IMR-90 (cell line): Measurements from ENCODE around the gene PAXIP1. TPM values are rescaled to one million over a fixed set of nuclear protein-coding genes. Genes with fewer than 3 reads are reported as not detected.

Experiments used
- ATAC-seq: fragments of 200-7000 bp; cut with Tn5 transposase; 2 replicates; pipeline ENCODE4 v1.9.1; 2020; ENCODE audit warnings: low read depth, mild to moderate bottlenecking, moderate library complexity
- BruUV-seq: library from RNA; stranded (reverse); fragments of 400-500 nt; replicated peaks from 2 replicates; lab custom pipeline; 2021; lab: Mats Ljungman, UMichigan
- CTCF ChIA-PET: fragments of 300-600 bp; formaldehyde crosslinking; extraction: SDS; loops from one replicate; lab custom pipeline; 2021; ENCODE audit warnings: antibody characterized with exemption; lab: Yijun Ruan, JAX
- POLR2A ChIA-PET: fragments of 300-600 bp; sonication (Branson Sonifier 250); formaldehyde crosslinking; loops from one replicate; lab custom pipeline; 2022; ENCODE audit warnings: antibody characterized with exemption; ENCODE audit not compliant: unreplicated experiment; lab: Charles Lee
- DNase-seq: peaks from one replicate; pipeline ENCODE4 v3.0.0; 2013
- H2AFZ ChIP-seq: replicated peaks from 2 replicates; pipeline ENCODE3; 2013; ENCODE audit warnings: low read length, mild to moderate bottlenecking; ENCODE audit not compliant: poor library complexity
- H2AK5ac ChIP-seq: 2 replicates; pipeline ENCODE4 v1.6.1; 2013; ENCODE audit warnings: low read depth, low read length, inconsistent platforms
- H2AK9ac ChIP-seq: replicated peaks from 2 replicates; pipeline ENCODE3; 2013; ENCODE audit warnings: mild to moderate bottlenecking, low read depth, low read length, moderate library complexity; ENCODE audit not compliant: poor library complexity
- H2BK120ac ChIP-seq: 2 replicates; pipeline ENCODE4 v1.6.1; 2013; ENCODE audit warnings: low read depth, low read length, inconsistent platforms
- H2BK15ac ChIP-seq: 3 replicates; pipeline ENCODE4 v1.6.1; 2013; ENCODE audit warnings: low read depth, low read length, inconsistent platforms
- H2BK20ac ChIP-seq: 2 replicates; pipeline ENCODE4 v1.6.1; 2013; ENCODE audit warnings: low read depth, mild to moderate bottlenecking, inconsistent platforms, low read length, moderate library complexity
- H2BK5ac ChIP-seq: 2 replicates; pipeline ENCODE4 v1.6.1; 2013; ENCODE audit warnings: mild to moderate bottlenecking, low read depth, low read length, inconsistent platforms; ENCODE audit not compliant: poor library complexity, severe bottlenecking
- H3K14ac ChIP-seq: replicated peaks from 2 replicates; pipeline ENCODE4 v1.6.1; 2013; ENCODE audit warnings: low read depth, low read length, inconsistent platforms
- H3K18ac ChIP-seq: 2 replicates; pipeline ENCODE4 v1.6.1; 2013; ENCODE audit warnings: low read depth, low read length, control low read depth
- H3K23ac ChIP-seq: 2 replicates; pipeline ENCODE4 v1.6.1; 2013; ENCODE audit warnings: low read depth, low read length, inconsistent platforms
- H3K27ac ChIP-seq: 2 replicates; pipeline ENCODE4 v1.5.1; 2013; ENCODE audit warnings: mild to moderate bottlenecking, control low read depth, low read length; ENCODE audit not compliant: insufficient read depth
- H3K27me3 ChIP-seq: 2 replicates; pipeline ENCODE4 v1.6.1; 2013; ENCODE audit warnings: low read length; ENCODE audit not compliant: control insufficient read depth, insufficient read depth
- H3K36me3 ChIP-seq: 2 replicates; pipeline ENCODE4 v1.6.1; 2013; ENCODE audit warnings: low read length, mixed read lengths; ENCODE audit not compliant: control insufficient read depth, insufficient read depth
- H3K4ac ChIP-seq: 2 replicates; pipeline ENCODE4 v1.6.1; 2013; ENCODE audit warnings: low read depth, low read length, inconsistent platforms
- H3K4me1 ChIP-seq: 2 replicates; pipeline ENCODE4 v1.6.1; 2013; ENCODE audit warnings: low read length, mixed read lengths; ENCODE audit not compliant: control insufficient read depth, insufficient read depth
- H3K4me2 ChIP-seq: 2 replicates; pipeline ENCODE4 v1.6.1; 2013; ENCODE audit warnings: low read depth, mild to moderate bottlenecking, control low read depth, low read length, moderate library complexity
- H3K4me3 ChIP-seq: 2 replicates; pipeline ENCODE4 v1.5.1; 2013; ENCODE audit warnings: low read depth, mild to moderate bottlenecking, control low read depth, low read length, moderate library complexity; ENCODE audit not compliant: insufficient read depth
- H3K56ac ChIP-seq: 2 replicates; pipeline ENCODE4 v1.6.1; 2013; ENCODE audit warnings: low read length, inconsistent platforms; ENCODE audit not compliant: insufficient read depth; ENCODE audit errors: extremely low read depth
- H3K79me1 ChIP-seq, 2 experiments: 2 replicates each; pipeline ENCODE4 v1.6.1; 2013; ENCODE audit warnings: low read length in 2 of 2, inconsistent platforms in 1 of 2, low read depth in 1 of 2
- H3K9ac ChIP-seq: 2 replicates; pipeline ENCODE4 v1.6.1; 2013; ENCODE audit warnings: low read depth, low read length, control low read depth
- H3K9me1 ChIP-seq: 2 replicates; pipeline ENCODE4 v1.6.1; 2013; ENCODE audit warnings: low read length, inconsistent platforms; ENCODE audit not compliant: insufficient read depth
- H3K9me3 ChIP-seq: 2 replicates; pipeline ENCODE4 v1.6.1; 2013; ENCODE audit warnings: low read length; ENCODE audit not compliant: control insufficient read depth, insufficient read depth
- H4K20me1 ChIP-seq: 2 replicates; pipeline ENCODE4 v1.6.1; 2013; ENCODE audit warnings: low read length, inconsistent platforms; ENCODE audit not compliant: insufficient read depth
- H4K5ac ChIP-seq: 2 replicates; pipeline ENCODE4 v1.6.1; 2013; ENCODE audit warnings: mild to moderate bottlenecking, low read depth, low read length, control low read depth
- H4K8ac ChIP-seq, 2 experiments: 2 replicates each; pipeline ENCODE4 v1.6.1; 2013; ENCODE audit warnings: low read depth in 2 of 2, low read length in 2 of 2, control low read depth in 1 of 2, inconsistent platforms in 1 of 2
- H4K91ac ChIP-seq: 2 replicates; pipeline ENCODE4 v1.6.1; 2013; ENCODE audit warnings: low read depth, low read length, inconsistent platforms; ENCODE audit not compliant: insufficient read depth
- BHLHE40 ChIP-seq: fragments of 150-350 bp; IDR thresholded peaks from 2 replicates; pipeline ENCODE4 v1.6.1; 2016; ENCODE audit warnings: mild to moderate bottlenecking, low read depth, low read length
- CEBPB ChIP-seq: IDR thresholded peaks from 2 replicates; pipeline ENCODE4 v1.6.1; 2012; ENCODE audit warnings: low read depth, low read length, improper control_type of control experiment
- CHD1 ChIP-seq: IDR thresholded peaks from 2 replicates; pipeline ENCODE4 v1.6.1; 2012; ENCODE audit warnings: low read depth, low read length, improper control_type of control experiment
- CTCF ChIP-seq: conservative IDR thresholded peaks from 2 replicates; pipeline ENCODE4 v1.5.1; 2012; ENCODE audit warnings: mild to moderate bottlenecking, low read depth, low read length, improper control_type of control experiment
- ELK1 ChIP-seq: fragments of 150-350 bp; IDR thresholded peaks from 2 replicates; pipeline ENCODE4 v1.6.1; 2016; ENCODE audit warnings: low read depth, mild to moderate bottlenecking, low read length, moderate library complexity, borderline replicate concordance
- FOS ChIP-seq: fragments of 150-350 bp; IDR thresholded peaks from 2 replicates; pipeline ENCODE4 v1.6.1; 2016; ENCODE audit warnings: low read depth, low read length
- MAFK ChIP-seq: IDR thresholded peaks from 2 replicates; pipeline ENCODE4 v1.6.1; 2012; ENCODE audit warnings: low read depth, low read length, improper control_type of control experiment
- MAZ ChIP-seq: IDR thresholded peaks from 2 replicates; pipeline ENCODE4 v1.6.1; 2012; ENCODE audit warnings: low read depth, mild to moderate bottlenecking, low read length, improper control_type of control experiment, moderate library complexity, borderline replicate concordance
- MXI1 ChIP-seq: IDR thresholded peaks from 2 replicates; pipeline ENCODE4 v1.6.1; 2012; ENCODE audit warnings: low read depth, mild to moderate bottlenecking, low read length, moderate library complexity, borderline replicate concordance
- NFE2L2 ChIP-seq: fragments of 150-350 bp; IDR thresholded peaks from 2 replicates; pipeline ENCODE4 v1.6.1; 2016; ENCODE audit warnings: low read depth, mild to moderate bottlenecking, low read length
- POLR2A ChIP-seq: IDR thresholded peaks from 2 replicates; pipeline ENCODE4 v1.6.1; 2012; ENCODE audit warnings: mild to moderate bottlenecking, low read depth, low read length
- RAD21 ChIP-seq: IDR thresholded peaks from 2 replicates; pipeline ENCODE4 v1.6.1; 2012; ENCODE audit warnings: low read length, improper control_type of control experiment
- RCOR1 ChIP-seq: IDR thresholded peaks from 2 replicates; pipeline ENCODE4 v1.6.1; 2012; ENCODE audit warnings: mild to moderate bottlenecking, low read length, improper control_type of control experiment; ENCODE audit not compliant: insufficient replicate concordance
- RFX5 ChIP-seq: IDR thresholded peaks from 2 replicates; pipeline ENCODE4 v1.8.0; 2012; ENCODE audit warnings: low read depth, mild to moderate bottlenecking, low read length, moderate library complexity
- SMC3 ChIP-seq: fragments of 150-350 bp; IDR thresholded peaks from 2 replicates; pipeline ENCODE4 v1.6.1; 2016; ENCODE audit warnings: low read depth, mild to moderate bottlenecking, antibody characterized with exemption, low read length, moderate library complexity
- USF2 ChIP-seq: fragments of 150-350 bp; IDR thresholded peaks from 2 replicates; pipeline ENCODE4 v1.6.1; 2017; ENCODE audit warnings: mild to moderate bottlenecking, antibody characterized with exemption, low read length, low read depth
- WGBS, 2 experiments: methylation state at CpG; one replicate each; pipeline versions ENCODE4 v1.1.5 to v1.1.7; 2013; ENCODE audit warnings: missing lambda C conversion rate in 2 of 2; ENCODE audit not compliant: insufficient read length in 1 of 2; ENCODE audit errors: extremely low coverage in 2 of 2; 5-methylcytosine and 5-hydroxymethylcytosine counted together
- dilution Hi-C: fragments of 300-500 bp; cut with HindIII; formaldehyde crosslinking; loops from one replicate; pipeline ENCODE4 v1.14.3; 2018; ENCODE audit warnings: low sequenced_read_pairs; ENCODE audit not compliant: unreplicated experiment
- in situ Hi-C: fragments of 300-500 bp; cut with MboI; formaldehyde crosslinking; loops from 3 replicates; pipeline ENCODE4 v1.14.3; 2019; ENCODE audit warnings: low sequenced_read_pairs, inconsistent platforms, mixed read lengths
- intact Hi-C: fragments of 100-400 bp; cut with micrococcal nuclease; formaldehyde crosslinking; loops from 2 replicates; pipeline ENCODE4 v1.10.0; 2022
- polyA plus RNA-seq, 3 experiments: library from polyadenylated mRNA; depleted of rRNA; stranded (reverse); fragments of >200 nt; gene quantifications; 2 replicates each; pipeline ENCODE4 v1.2.3, GENCODE V29; 2012; ENCODE audit warnings: low replicate concordance in 1 of 3
- total RNA-seq: library from RNA; depleted of rRNA; stranded (reverse); fragments of >200 nt; gene quantifications from 2 replicates; pipeline ENCODE4 v1.2.3, GENCODE V29; 2012

The PAXIP1 gene
- total and polyA plus RNA-seq, 2 of the 4 experiments (the other 2 are of a cell fraction) = 7.3 to 8.7 TPM

GRCh38 chr7:154937837-154938236 lies 65.1 kb downstream of the PAXIP1 start:
- H3K9me1 ChIP-seq = no peaks in the 10 kb centered on the region
- H3K9me3 ChIP-seq = peaks cover 2% of the 10 kb centered on the region; the same call in 1 of the 2 replicates
- no peak overlapping the region for H3K4me3 ChIP-seq
- POLR2A ChIA-PET = no interaction called here
- CTCF ChIA-PET = interaction anchor here (0.6 to 1.4 kb wide), 2 partner anchors 11 to 15 kb away, joined by 3 to 4 read pairs; no protein-coding TSS in a partner anchor
- H2BK20ac ChIP-seq = no peak overlapping the region
- H2BK120ac ChIP-seq = no peak overlapping the region
- no peak overlapping the region for H2AK9ac ChIP-seq
- H2BK15ac ChIP-seq = no peak overlapping the region
- H4K5ac ChIP-seq = no peak overlapping the region
- H3K79me1 ChIP-seq = no peaks in the 10 kb centered on the region
- no peak overlapping the region for H3K9ac ChIP-seq
- H3K36me3 ChIP-seq = peaks cover 3% of the 10 kb centered on the region; the same call in 1 of the 2 replicates
- H3K18ac ChIP-seq = no peak overlapping the region
- no peak overlapping the region for H2AK5ac ChIP-seq
- ATAC-seq (no peak), DNase-seq (no peak)
- no peaks in the 10 kb centered on the region for H3K4me1 ChIP-seq
- no peak overlapping the region for H3K56ac ChIP-seq
- BruUV-seq = no TSS peak
- H3K27ac ChIP-seq = no peak overlapping the region
- no peak overlapping the region for H2AFZ ChIP-seq
- in situ Hi-C loops = no loop called here
- H3K4me2 ChIP-seq = no peak overlapping the region
- H3K4ac ChIP-seq = no peak overlapping the region
- no peak overlapping the region for H3K14ac ChIP-seq
- no peak overlapping the region for H3K23ac ChIP-seq
- no peaks in the 10 kb centered on the region for H3K27me3 ChIP-seq
- WGBS, 2 experiments = no CpG with 5 or more reads among the region's 1 CpG
- TF ChIP-seq MAZ = no peak
- TF ChIP-seq MXI1 = no peak
- TF ChIP-seq RCOR1 = no peak
- no peak for TF ChIP-seq SMC3
- no peak for TF ChIP-seq CHD1
- TF ChIP-seq ELK1 = no peak
- TF ChIP-seq USF2 = no peak
- no peak for TF ChIP-seq MAFK
- no peak for TF ChIP-seq POLR2A
- TF ChIP-seq RAD21 = no peak
- no peak for TF ChIP-seq FOS
- no peak for TF ChIP-seq CEBPB
- TF ChIP-seq NFE2L2 = no peak
- TF ChIP-seq BHLHE40 = no peak
- no peak for TF ChIP-seq CTCF
- TF ChIP-seq RFX5 = no peak
- H2BK5ac ChIP-seq = no peak overlapping the region
- no peak overlapping the region for H4K8ac ChIP-seq
- dilution Hi-C loops = no loop called here
- H4K20me1 ChIP-seq = no peaks in the 10 kb centered on the region
- H4K91ac ChIP-seq = no peak overlapping the region
- intact Hi-C loops = no loop called here
